RPMI8226 (cell line): ENCODE measurements around the gene NAV2.

Experiments
- DNase-seq: peaks from one replicate; pipeline ENCODE4 v3.0.0-alpha.2; 2015

NAV2 gene

GRCh38 chr11:19712281-19713195 lies at the start of gene NAV2:
NAV2 (plus strand) TSS chr11:19712837; CDS start chr11:19713696, 859 bp downstream.
- DNase-seq = peak; percentile 85

- no peak for DNase-seq
Observed at GRCh38 chr11:19663206-19663605, 49.4 kb upstream of the NAV2 start.

- no peak for DNase-seq
Observed at GRCh38 chr11:19664886-19665548, 47.6 kb upstream of the NAV2 start.

- DNase-seq = no peak
Observed at GRCh38 chr11:19666951-19667350, 45.7 kb upstream of the NAV2 start.

- DNase-seq = no peak
Observed at GRCh38 chr11:19669511-19669910, 43.1 kb upstream of the NAV2 start.

GRCh38 chr11:19670030-19670791 lies 42.4 kb upstream of the NAV2 start:
- DNase-seq = no peak

- DNase-seq = no peak
Observed at GRCh38 chr11:19672586-19673206, 39.9 kb upstream of the NAV2 start.

- no peak for DNase-seq
Observed at GRCh38 chr11:19673924-19674729, 38.5 kb upstream of the NAV2 start.

- no peak for DNase-seq
Observed at GRCh38 chr11:19674836-19675235, 37.8 kb upstream of the NAV2 start.

- no peak for DNase-seq
Observed at GRCh38 chr11:19675397-19675796, 37.2 kb upstream of the NAV2 start.

- DNase-seq = no peak
Observed at GRCh38 chr11:19676475-19677380, 35.9 kb upstream of the NAV2 start.

- DNase-seq = no peak
Observed at GRCh38 chr11:19677381-19678080, 35.1 kb upstream of the NAV2 start.

GRCh38 chr11:19679952-19680828 lies 32.4 kb upstream of the NAV2 start:
- no peak for DNase-seq

GRCh38 chr11:19680829-19681368 lies 31.7 kb upstream of the NAV2 start:
- DNase-seq = no peak

- no peak for DNase-seq
Observed at GRCh38 chr11:19683141-19683805, 29.4 kb upstream of the NAV2 start.

GRCh38 chr11:19683862-19684491 lies 28.7 kb upstream of the NAV2 start:
- DNase-seq = no peak

- no peak for DNase-seq
Observed at GRCh38 chr11:19686234-19686633, 26.4 kb upstream of the NAV2 start.

- DNase-seq = no peak
Observed at GRCh38 chr11:19687392-19687791, 25.2 kb upstream of the NAV2 start.
